Retinal pigment epithelial cell (primary cell): Measurements from ENCODE around the gene PARP14.

Source experiments
- DNase-seq: peaks from one replicate; pipeline ENCODE4 v3.0.0-alpha.2; 2010; ENCODE audit warnings: low read depth
- H3K4me3 ChIP-seq: 2 replicates; pipeline ENCODE4 v1.5.1; 2011; ENCODE audit warnings: mild to moderate bottlenecking, low read length, control low read depth, moderate library complexity
- TF ChIP-seq, protein P1 (sequence below): conservative IDR thresholded peaks from 2 replicates; pipeline ENCODE4 v1.5.1; 2011; ENCODE audit warnings: low read depth, low read length, control low read depth, inconsistent platforms

The PARP14 gene

DNA sequence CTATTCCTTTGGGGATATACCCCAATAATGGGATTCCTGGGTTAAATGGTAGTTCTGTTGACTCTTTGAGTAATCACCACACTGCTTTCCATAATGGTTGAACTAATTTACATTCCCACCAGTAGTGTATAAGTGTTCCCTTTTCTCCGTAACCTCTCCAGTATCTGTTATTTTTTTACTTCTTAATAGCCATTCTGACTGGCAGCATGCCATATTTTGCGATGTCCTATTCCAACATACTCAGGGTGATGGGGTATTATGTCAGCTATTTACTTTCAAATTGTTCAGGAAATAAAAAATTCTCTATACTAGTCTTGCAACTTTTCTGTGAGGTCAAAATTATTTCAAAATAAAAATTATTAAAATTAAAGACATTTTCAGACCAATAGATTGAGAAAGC is 9.1 kb upstream of the PARP14 start:
- TF ChIP-seq, protein P1, sequence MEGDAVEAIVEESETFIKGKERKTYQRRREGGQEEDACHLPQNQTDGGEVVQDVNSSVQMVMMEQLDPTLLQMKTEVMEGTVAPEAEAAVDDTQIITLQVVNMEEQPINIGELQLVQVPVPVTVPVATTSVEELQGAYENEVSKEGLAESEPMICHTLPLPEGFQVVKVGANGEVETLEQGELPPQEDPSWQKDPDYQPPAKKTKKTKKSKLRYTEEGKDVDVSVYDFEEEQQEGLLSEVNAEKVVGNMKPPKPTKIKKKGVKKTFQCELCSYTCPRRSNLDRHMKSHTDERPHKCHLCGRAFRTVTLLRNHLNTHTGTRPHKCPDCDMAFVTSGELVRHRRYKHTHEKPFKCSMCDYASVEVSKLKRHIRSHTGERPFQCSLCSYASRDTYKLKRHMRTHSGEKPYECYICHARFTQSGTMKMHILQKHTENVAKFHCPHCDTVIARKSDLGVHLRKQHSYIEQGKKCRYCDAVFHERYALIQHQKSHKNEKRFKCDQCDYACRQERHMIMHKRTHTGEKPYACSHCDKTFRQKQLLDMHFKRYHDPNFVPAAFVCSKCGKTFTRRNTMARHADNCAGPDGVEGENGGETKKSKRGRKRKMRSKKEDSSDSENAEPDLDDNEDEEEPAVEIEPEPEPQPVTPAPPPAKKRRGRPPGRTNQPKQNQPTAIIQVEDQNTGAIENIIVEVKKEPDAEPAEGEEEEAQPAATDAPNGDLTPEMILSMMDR: no peak
- DNase-seq: no peak

DNA sequence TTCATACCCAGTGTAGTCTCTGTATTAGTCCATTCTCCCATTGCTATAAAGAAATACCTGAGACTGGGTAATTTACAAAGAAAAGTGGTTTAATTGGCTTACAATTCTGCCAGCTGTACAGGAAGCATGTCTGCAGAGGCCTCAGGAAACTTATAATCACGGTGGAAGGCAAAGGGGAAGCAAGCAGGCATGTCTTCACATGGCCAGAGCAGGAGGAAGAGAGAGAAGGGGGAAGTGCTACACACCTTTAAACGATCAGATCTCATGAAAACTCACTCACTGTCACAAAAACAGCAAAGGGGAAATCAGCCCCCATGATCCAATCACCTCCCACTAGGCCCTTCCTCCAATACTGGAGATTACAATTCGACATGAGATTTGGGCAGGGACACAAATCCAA is 6.3 kb upstream of the PARP14 start:
- H3K4me3 ChIP-seq: no peak overlapping the region
- DNase-seq: no peak
- TF ChIP-seq, protein P1: no peak

More for the DNA sequence above, 9.1 kb upstream of the PARP14 start:
- no peak overlapping the region for H3K4me3 ChIP-seq

DNA sequence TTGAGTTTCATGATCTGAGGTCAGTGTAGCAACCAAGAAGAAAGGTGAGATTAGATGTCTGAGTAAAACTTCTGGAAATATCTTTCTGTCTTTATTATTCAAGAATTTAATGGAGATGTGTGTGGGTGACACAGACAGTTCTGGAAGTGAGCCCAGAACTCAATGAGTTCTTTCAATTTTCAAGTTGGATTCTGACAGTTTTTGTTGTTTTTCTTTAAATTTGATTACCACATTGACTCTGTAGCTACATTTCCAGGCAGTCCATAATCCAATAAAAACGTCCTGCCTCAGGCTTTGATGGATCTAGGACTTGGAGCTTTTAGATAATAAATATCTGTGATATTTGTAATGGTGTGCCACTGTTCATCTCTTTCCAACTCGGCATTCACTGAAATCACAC is 3.9 kb upstream of the PARP14 start:
- TF ChIP-seq, protein P1: no peak
- peak; percentile 42 for DNase-seq
- no peak overlapping the region for H3K4me3 ChIP-seq

DNA sequence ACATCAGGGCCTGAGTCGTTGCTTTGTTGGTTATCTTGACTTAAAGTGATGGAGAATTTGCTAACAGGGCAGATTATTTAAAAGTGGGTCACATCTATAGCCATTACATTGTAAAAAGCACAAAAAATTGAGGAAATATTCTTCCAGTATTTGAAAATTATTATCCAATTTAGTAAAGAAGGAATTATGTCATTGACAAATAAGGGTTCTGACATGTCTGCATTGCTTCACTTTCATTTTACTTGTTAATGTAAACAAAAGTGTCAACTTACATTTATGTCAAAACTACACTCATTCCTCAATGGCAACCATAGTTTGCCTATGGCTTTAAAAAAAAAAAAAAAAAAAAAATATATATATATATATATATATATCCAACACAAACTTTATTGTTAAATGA is 3.4 kb upstream of the PARP14 start:
- TF ChIP-seq, protein P1: no peak
- no peak for DNase-seq
- no peak overlapping the region for H3K4me3 ChIP-seq

DNA sequence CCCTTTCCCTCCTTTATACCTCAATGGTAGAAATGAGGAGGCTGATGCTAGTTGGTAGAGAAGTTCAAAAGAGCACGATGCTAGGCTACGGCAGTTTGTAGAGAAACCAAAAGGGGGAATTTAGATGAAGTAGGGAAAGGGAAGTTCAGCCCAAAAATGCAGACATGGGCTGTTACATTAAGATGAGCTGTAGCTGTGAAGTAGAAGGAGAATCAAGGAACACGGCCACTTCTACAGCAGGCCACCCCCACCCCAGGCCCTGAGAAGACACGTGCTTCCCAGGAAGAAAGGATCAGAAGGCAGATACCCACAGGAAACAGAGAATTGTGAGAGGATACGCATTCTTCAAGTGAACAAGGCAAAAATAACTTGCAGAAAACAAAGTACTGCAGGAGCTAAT is 2.1 kb upstream of the PARP14 start:
- DNase-seq: no peak
- TF ChIP-seq, protein P1: no peak
- H3K4me3 ChIP-seq: no peak overlapping the region

DNA sequence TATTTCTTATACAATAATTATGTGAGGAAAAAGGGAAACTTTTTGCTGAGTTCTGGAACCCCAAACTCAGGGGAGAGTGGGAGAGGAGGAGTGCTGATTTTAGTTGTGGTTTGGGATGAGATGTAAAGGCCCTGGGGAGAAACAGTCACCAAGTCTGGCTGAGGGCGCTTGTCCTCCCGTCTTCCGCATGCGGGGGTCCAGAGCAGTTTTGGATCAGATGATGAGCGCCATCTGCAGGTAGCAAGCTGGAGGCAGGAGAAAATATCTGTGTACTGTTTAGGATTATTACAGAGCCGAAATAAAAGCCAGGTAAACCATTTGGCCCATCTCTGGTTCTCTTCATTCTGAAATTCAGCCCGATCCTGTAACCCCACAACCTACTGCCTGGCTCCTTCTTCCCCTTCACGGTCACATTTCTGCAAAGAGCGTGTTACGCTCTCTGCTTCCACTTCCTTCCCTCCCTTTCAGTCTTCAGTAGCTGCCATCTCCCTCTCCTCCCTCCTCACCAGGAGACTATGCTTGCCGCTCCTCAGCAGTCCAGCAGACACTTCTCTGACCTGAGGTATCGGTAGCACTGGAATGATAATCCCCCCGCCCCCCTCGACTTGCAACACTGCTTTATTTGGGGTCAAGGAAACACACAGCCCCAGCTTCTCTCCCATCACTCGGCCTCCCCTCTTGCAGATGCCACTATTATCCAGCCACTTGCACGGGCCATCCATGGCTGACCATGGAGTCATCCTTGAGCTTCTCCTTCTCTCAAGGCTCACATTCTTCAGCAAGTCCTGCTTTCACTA is 1.4 kb upstream of the PARP14 start:
- TF ChIP-seq, protein P1: peak; percentile 81
- no peak for DNase-seq
- H3K4me3 ChIP-seq: peak overlapping the region; percentile 23

DNA sequence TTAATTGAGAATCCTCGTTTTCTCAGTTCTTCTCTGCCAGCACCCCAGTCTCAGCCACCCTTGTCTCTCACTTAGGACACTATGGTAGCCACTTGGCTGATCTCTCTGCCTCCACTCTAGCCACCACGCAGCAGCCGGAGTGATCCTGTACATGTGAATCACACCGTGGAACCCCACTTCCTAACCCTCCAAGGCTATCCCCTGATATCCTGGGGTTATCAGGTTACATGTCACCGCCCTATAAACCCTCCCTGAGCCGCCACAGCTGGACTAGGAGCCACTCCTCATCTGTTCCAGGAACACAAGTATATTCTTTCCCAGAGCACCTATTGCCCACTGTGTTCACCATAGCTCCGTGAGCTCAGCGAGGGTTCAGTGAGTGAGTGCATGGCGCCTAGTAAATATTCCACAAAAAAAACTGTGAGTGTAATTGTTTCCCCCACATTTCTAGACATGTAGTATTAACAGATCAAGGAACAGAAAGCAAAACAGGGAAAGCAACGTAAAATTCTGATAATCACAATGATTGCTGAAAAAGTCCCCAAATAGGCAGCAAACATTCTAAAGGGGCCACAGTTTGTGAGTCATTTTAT is 661 bp upstream of the PARP14 start:
- no peak for DNase-seq
- TF ChIP-seq, protein P1: no peak
- peak overlapping the region; percentile 86 for H3K4me3 ChIP-seq
